NB4 (cell line): ENCODE measurements around the gene ABTB2.

Source experiments
- DNase-seq: peaks from one replicate; pipeline ENCODE4 v3.0.0; 2010; ENCODE audit warnings: low read depth
- H3K4me3 ChIP-seq: one replicate; pipeline ENCODE4 v1.5.1; 2011; ENCODE audit warnings: mild to moderate bottlenecking, low read depth, low read length, moderate library complexity
- MYC ChIP-seq: IDR thresholded peaks from 2 replicates; pipeline ENCODE4 v1.6.1; 2011; ENCODE audit warnings: low read depth, low read length
- POLR2A ChIP-seq: IDR thresholded peaks from 2 replicates; pipeline ENCODE4 v1.6.1; 2011; ENCODE audit warnings: mild to moderate bottlenecking; ENCODE audit not compliant: insufficient read length; ENCODE audit errors: extremely low read depth
- TF ChIP-seq, protein P1 (sequence below): IDR thresholded peaks from one replicate; pipeline ENCODE4 v1.5.1; 2012; ENCODE audit warnings: low read depth, low read length
- TF ChIP-seq, protein P2 (sequence below): IDR thresholded peaks from 2 replicates; pipeline ENCODE4 v1.6.1; 2011; ENCODE audit warnings: low read depth, low read length

Gene ABTB2

DNA sequence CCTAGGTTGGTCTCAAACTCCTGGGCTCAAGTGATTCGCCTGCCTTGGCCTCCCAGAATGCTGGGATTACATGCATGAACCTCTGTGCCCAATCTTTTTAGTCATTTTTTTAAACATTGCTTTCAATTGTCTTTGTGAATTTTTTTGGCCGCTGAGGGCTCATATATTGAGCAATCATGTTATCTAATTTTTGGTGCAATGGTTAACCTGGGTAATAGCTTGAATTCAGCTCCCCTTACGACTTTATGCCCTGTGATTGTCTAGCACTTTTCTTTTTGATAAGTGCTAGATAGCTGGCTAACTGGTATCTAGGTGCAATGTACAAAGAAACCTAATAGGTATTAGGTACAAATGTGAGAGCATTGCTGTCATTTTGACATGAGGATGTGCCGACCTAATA is 45.6 kb upstream of the ABTB2 start:
- no peak overlapping the region for H3K4me3 ChIP-seq
- TF ChIP-seq, protein P1, sequence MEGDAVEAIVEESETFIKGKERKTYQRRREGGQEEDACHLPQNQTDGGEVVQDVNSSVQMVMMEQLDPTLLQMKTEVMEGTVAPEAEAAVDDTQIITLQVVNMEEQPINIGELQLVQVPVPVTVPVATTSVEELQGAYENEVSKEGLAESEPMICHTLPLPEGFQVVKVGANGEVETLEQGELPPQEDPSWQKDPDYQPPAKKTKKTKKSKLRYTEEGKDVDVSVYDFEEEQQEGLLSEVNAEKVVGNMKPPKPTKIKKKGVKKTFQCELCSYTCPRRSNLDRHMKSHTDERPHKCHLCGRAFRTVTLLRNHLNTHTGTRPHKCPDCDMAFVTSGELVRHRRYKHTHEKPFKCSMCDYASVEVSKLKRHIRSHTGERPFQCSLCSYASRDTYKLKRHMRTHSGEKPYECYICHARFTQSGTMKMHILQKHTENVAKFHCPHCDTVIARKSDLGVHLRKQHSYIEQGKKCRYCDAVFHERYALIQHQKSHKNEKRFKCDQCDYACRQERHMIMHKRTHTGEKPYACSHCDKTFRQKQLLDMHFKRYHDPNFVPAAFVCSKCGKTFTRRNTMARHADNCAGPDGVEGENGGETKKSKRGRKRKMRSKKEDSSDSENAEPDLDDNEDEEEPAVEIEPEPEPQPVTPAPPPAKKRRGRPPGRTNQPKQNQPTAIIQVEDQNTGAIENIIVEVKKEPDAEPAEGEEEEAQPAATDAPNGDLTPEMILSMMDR = no peak
- DNase-seq = no peak

DNA sequence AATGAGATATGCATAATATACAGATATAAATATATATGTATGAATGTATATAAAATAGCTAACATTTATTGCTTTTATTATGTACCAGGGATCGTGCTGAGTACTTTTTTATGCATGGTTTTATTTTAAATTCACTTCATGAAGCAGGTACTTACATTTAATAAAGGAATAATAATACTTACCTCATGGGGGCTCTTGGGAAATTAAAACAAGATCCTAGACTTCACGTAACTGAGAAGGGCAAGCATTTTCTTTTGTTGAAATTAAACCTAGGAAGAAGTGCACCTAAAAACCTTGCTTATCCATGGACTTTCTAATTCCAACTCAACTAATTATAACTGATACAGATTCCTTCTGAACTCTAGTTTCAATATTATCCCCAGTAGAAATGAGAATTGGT is 40.0 kb upstream of the ABTB2 start:
- DNase-seq = no peak
- TF ChIP-seq, protein P1 = no peak
- TF ChIP-seq POLR2A (no peak), MYC (no peak)
- TF ChIP-seq, protein P2, sequence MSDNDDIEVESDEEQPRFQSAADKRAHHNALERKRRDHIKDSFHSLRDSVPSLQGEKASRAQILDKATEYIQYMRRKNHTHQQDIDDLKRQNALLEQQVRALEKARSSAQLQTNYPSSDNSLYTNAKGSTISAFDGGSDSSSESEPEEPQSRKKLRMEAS = no peak

DNA sequence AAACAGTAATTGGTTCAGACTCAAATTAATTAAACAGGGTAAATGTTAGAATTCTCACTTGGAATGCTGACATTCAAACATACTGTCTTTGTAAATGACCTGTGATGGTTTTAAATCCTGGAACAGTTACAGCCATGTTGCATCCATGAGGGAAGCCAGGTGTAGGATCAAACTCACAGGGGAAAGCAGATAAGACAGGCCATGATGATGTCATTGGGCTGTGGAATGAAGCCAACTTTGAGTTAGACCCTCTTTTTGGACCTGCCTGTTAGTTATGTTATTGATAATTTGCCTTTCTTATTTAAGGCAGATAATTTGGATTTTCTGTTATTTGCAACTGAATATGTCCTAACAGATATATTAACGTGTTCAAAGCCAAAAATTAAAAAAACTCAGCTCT is 39.3 kb upstream of the ABTB2 start:
- no peak for DNase-seq
- TF ChIP-seq, protein P1 = no peak
- no peak for TF ChIP-seq MYC
- TF ChIP-seq POLR2A = no peak
- TF ChIP-seq, protein P2 = no peak
- no peak overlapping the region for H3K4me3 ChIP-seq

More for the DNA sequence above, 40.0 kb upstream of the ABTB2 start:
- H3K4me3 ChIP-seq = no peak overlapping the region

DNA sequence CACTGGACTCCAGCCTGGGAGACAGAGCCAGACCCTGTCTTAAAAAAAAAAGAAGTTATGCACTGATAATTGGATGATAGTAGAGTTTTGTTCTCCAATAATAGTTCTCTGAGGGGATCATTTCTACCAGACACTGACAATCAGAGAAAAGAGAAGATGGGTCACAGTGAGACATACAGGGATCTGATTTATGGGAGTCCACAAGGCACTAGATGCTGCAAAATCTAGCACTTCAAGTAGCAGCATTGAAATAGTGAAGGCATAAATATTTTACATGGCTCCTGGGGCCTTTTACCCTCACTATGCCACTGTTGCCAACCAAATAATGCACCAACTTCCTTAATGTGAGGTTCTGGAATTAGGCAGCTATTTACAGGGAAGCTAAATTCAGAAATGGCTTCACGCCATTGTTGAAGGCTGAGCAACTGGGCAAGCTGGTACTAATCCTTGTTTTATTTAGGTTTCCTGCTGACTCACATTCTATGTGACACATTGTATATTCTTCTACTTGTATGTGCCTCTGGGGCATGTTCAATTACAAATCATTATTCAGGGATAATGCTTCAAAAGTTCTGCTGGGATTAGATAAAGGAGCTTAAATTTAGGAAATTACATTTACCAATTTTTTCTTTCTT is 38.2 kb upstream of the ABTB2 start:
- DNase-seq = no peak
- TF ChIP-seq, protein P1 = no peak
- TF ChIP-seq, protein P2 = no peak
- TF ChIP-seq POLR2A (no peak), MYC (no peak)

DNA sequence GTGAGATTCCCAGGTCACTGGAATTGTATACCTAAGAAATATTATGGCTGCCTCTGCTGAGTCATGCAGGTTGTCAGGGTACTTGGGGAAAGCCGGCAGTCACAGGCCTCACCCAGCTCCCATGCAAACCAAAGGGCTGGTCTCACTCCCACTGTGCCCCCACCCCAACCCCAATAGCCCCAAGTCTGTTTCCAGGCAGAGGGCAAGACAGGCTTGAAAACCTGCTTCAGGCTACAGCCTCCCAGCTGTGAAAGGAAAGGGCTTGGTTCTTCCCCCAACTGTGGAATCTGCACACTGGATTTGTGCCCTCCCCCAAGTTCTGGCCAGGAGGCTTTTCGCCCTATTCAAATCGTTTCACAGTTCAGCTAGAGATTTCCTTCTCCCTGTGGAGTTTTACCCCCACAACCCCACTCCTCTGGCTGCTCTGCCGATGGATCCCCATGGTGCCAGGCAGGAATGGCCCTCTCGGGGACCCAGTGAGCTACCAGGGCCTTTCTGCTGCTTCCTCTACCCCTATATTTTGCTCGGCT is 37.0 kb upstream of the ABTB2 start:
- DNase-seq = no peak
- H3K4me3 ChIP-seq = no peak overlapping the region
- TF ChIP-seq MYC (no peak), POLR2A (no peak)
- TF ChIP-seq, protein P2 = no peak
- TF ChIP-seq, protein P1 = no peak

More for the DNA sequence above, 38.2 kb upstream of the ABTB2 start:
- H3K4me3 ChIP-seq = no peak overlapping the region
